GM12878 (cell line): Measurements from ENCODE around the gene FTH1. TPM values are rescaled to one million over a fixed set of nuclear protein-coding genes. Genes with fewer than 3 reads are reported as not detected.

Experiments
- BCL3 ChIP-seq: IDR thresholded peaks from 2 replicates; pipeline ENCODE4 v1.6.1; 2011; ENCODE audit warnings: borderline replicate concordance, low read depth, mild to moderate bottlenecking, moderate library complexity, low read length; ENCODE audit not compliant: insufficient read depth, poor library complexity, severe bottlenecking
- DPF2 ChIP-seq: fragments of 450-650 bp; IDR thresholded peaks from 2 replicates; pipeline ENCODE4 v1.6.1; 2017; ENCODE audit warnings: mild to moderate bottlenecking
- E4F1 ChIP-seq: fragments of 450-650 bp; IDR thresholded peaks from 2 replicates; pipeline ENCODE4 v1.6.1; 2018; ENCODE audit warnings: borderline replicate concordance, mild to moderate bottlenecking; ENCODE audit not compliant: partially characterized antibody
- MAX ChIP-seq: IDR thresholded peaks from 2 replicates; pipeline ENCODE4 v1.6.1; 2012; ENCODE audit warnings: low read depth, low read length, improper control_type of control experiment
- MLLT1 ChIP-seq: fragments of 450-650 bp; IDR thresholded peaks from 2 replicates; pipeline ENCODE4 v1.6.1; 2016; ENCODE audit warnings: mild to moderate bottlenecking
- MTA2 ChIP-seq: fragments of 450-650 bp; IDR thresholded peaks from 2 replicates; pipeline ENCODE4 v1.6.1; 2016; ENCODE audit warnings: low read depth, mild to moderate bottlenecking, moderate library complexity
- NBN ChIP-seq: fragments of 450-650 bp; IDR thresholded peaks from 2 replicates; pipeline ENCODE4 v1.6.1; 2016
- PKNOX1 ChIP-seq: fragments of 450-650 bp; IDR thresholded peaks from 2 replicates; pipeline ENCODE4 v1.6.1; 2016; ENCODE audit warnings: mild to moderate bottlenecking
- SP1 ChIP-seq: IDR thresholded peaks from one replicate; pipeline ENCODE4 v1.6.1; 2011; ENCODE audit warnings: low read depth, low read length
- SREBF1 ChIP-seq: IDR thresholded peaks from 2 replicates; pipeline ENCODE4 v1.6.1; 2012; ENCODE audit warnings: mild to moderate bottlenecking, low read length
- ZBTB33 ChIP-seq: fragments of 450-650 bp; IDR thresholded peaks from 2 replicates; pipeline ENCODE4 v1.6.1; 2017; ENCODE audit warnings: mild to moderate bottlenecking
- polyA plus RNA-seq, 11 experiments: library from polyadenylated mRNA; depleted of rRNA in 4 of 11; unstranded in 6 of 11; stranded (reverse) in 5 of 11; fragments of >200 nt; fragmentation: Nextera tagmentation in 4 of 11; fragmentation: Illumina TruSeq in 1 of 11; extraction: Ambion mirVana in 4 of 11; extraction: Trizol in 1 of 11; gene quantifications; 1 replicate in 1 of 11; 2 replicates in 10 of 11; pipeline versions ENCODE4 v1.2.1 to v1.2.3, GENCODE V29; 2011 to 2016; ENCODE audit warnings: inconsistent platforms in 2 of 11, missing spikeins in 2 of 11, low read depth in 1 of 11
- total RNA-seq, 4 experiments: library from RNA; depleted of rRNA in 3 of 4; stranded (reverse); fragments of >200 nt in 3 of 4; fragmentation: Illumina TruSeq in 1 of 4; extraction: Trizol in 1 of 4; gene quantifications; 2 replicates each; pipeline versions ENCODE4 v1.2.1 to v1.2.3, GENCODE V29; 2013 to 2021

FTH1 gene
- total and polyA plus RNA-seq, 10 of the 15 experiments (the other 5 are each of a cell fraction or from before 2014, with no cell fraction given) = 289 to 4,154 (median 960) TPM

GRCh38 chr11:61974766-61975631 is 7.6 kb upstream of the FTH1 start (continued):
- TF ChIP-seq E4F1 (no peak), NBN (no peak), MLLT1 (no peak), MAX (no peak), BCL3 (no peak), ZBTB33 (no peak), DPF2 (no peak), SP1 (no peak), MTA2 (no peak), PKNOX1 (no peak), SREBF1 (no peak)
